H1 (cell line): Measurements from ENCODE around the gene PEX5L. TPM values are rescaled to one million over a fixed set of nuclear protein-coding genes. Genes with fewer than 3 reads are reported as not detected.

Experiments used
- ATF2 ChIP-seq: IDR thresholded peaks from 2 replicates; pipeline ENCODE4 v1.6.1; 2012; ENCODE audit warnings: low read length, inconsistent platforms
- polyA plus RNA-seq, 7 experiments: library from polyadenylated mRNA; depleted of rRNA in 3 of 7; stranded (reverse) in 5 of 7; unstranded in 2 of 7; fragments of >200 nt in 5 of 7; fragments of 200-250 nt in 2 of 7; gene quantifications; 1 replicate in 5 of 7; 2 replicates in 1 of 7; 4 replicates in 1 of 7; pipeline versions ENCODE4 v1.2.1 to v1.2.3, GENCODE V29; 2011 to 2013; ENCODE audit warnings: missing spikeins in 2 of 7, mixed read lengths in 2 of 7
- total RNA-seq: library from RNA; stranded (reverse); fragmentation: NEBNext Ultra II Directional; extraction: Animal tissue kit (Norgen Biotek cat#: 25700); gene quantifications from 2 replicates; pipeline ENCODE4 v1.2.1, GENCODE V29; 2021

PEX5L gene
- total and polyA plus RNA-seq, 2 of the 8 experiments (the other 6 are each of a cell fraction or from before 2014, with no cell fraction given): 0.80 to 4.2 TPM

GRCh38 chr3:180078592-180078991 is 41.9 kb upstream of the PEX5L start (continued):
- no peak for TF ChIP-seq ATF2
